GM12864 (cell line): ENCODE results near the gene STARD9.

ENCODE experiments used
- DNase-seq: peaks from one replicate; pipeline ENCODE4 v3.0.0-alpha.2; 2011; ENCODE audit warnings: low read depth
- H3K4me3 ChIP-seq: 2 replicates; pipeline ENCODE4 v1.5.1; 2011; ENCODE audit warnings: mild to moderate bottlenecking, low read depth, low read length, control low read depth
- CTCF ChIP-seq: IDR thresholded peaks from 2 replicates; pipeline ENCODE4 v1.5.1; 2011; ENCODE audit warnings: low read depth, mild to moderate bottlenecking, moderate library complexity, low read length, control low read depth, inconsistent platforms; ENCODE audit errors: missing control alignments

STARD9 gene

GRCh38 chr15:42707068-42707467 lies 131.7 kb downstream of the STARD9 start:
- H3K4me3 ChIP-seq: no peak overlapping the region
- no peak for DNase-seq
- no peak for TF ChIP-seq CTCF

GRCh38 chr15:42707873-42708544 lies 132.6 kb downstream of the STARD9 start:
- no peak for TF ChIP-seq CTCF
- no peak overlapping the region for H3K4me3 ChIP-seq
- DNase-seq: no peak

GRCh38 chr15:42710662-42711061 lies 135.3 kb downstream of the STARD9 start:
- TF ChIP-seq CTCF: no peak
- no peak overlapping the region for H3K4me3 ChIP-seq
- DNase-seq: no peak

- H3K4me3 ChIP-seq: no peak overlapping the region
- no peak for DNase-seq
- no peak for TF ChIP-seq CTCF
These were observed 136.3 kb downstream of the STARD9 start for GRCh38 chr15:42711746-42712145.

GRCh38 chr15:42712584-42712983 lies 137.2 kb downstream of the STARD9 start:
- TF ChIP-seq CTCF: no peak
- no peak for DNase-seq
- no peak overlapping the region for H3K4me3 ChIP-seq

GRCh38 chr15:42716125-42716524 lies 140.7 kb downstream of the STARD9 start:
- DNase-seq: no peak
- H3K4me3 ChIP-seq: no peak overlapping the region
- TF ChIP-seq CTCF: no peak

- DNase-seq: no peak
- H3K4me3 ChIP-seq: no peak overlapping the region
- TF ChIP-seq CTCF: no peak
These were observed 141.2 kb downstream of the STARD9 start for GRCh38 chr15:42716626-42717025.
